ENCODE measurements around the gene TAGAP. TPM values are rescaled to one million over a fixed set of nuclear protein-coding genes. Genes with fewer than 3 reads are reported as not detected.

The TAGAP gene
- total and polyA plus RNA-seq, 12 donors: 1.00 to 7.3 (median 3.1) TPM

- Histone ChIP-seq H3K27me3 (no peaks in the 10 kb centered on the region), H3K4me3 (no peak overlapping the region), H3K4me1 (replicated peaks in 1 of 2) (no peaks in the 10 kb centered on the region), H3K27ac (no peak overlapping the region), H3K36me3 (replicated peaks in 1 of 2) (no peaks in the 10 kb centered on the region), H3K9me3 (replicated peaks in 1 of 3) (no peaks in the 10 kb centered on the region)
- TF ChIP-seq POLR2A (IDR thresholded peaks at IDR 0.05): no peak
- no peak for TF ChIP-seq CTCF (IDR thresholded peaks at IDR 0.05)
- WGBS, 4 donors: 92 to 95% (median 93%) methylated on average over 7 of the region's 7 CpGs
- intact Hi-C loops (cut with DNase I): no loop called here
- DNase-seq: peak in 1 of 7 donors; percentile 23
Observed at GRCh38 chr6:159085396-159085895, 40.7 kb upstream of the TAGAP start.

GRCh38 chr6:159084493-159085091 lies 39.8 kb upstream of the TAGAP start:
- no peak for DNase-seq
- no peaks in the 10 kb centered on the region for H3K4me1 ChIP-seq (replicated peaks in 1 of 2)
- no peaks in the 10 kb centered on the region for H3K9me3 ChIP-seq (replicated peaks in 1 of 3)
- intact Hi-C loops (cut with DNase I): no loop called here
- TF ChIP-seq CTCF (IDR thresholded peaks at IDR 0.05): no peak
- TF ChIP-seq POLR2A (IDR thresholded peaks at IDR 0.05): no peak
- 69 to 79% (median 75%) methylated on average over 2 of the region's 2 CpGs for WGBS, 4 donors
- H3K27ac ChIP-seq: no peak overlapping the region
- no peaks in the 10 kb centered on the region for H3K36me3 ChIP-seq (replicated peaks in 1 of 2)
- no peak overlapping the region for H3K4me3 ChIP-seq
- no peaks in the 10 kb centered on the region for H3K27me3 ChIP-seq

- TF ChIP-seq POLR2A (IDR thresholded peaks at IDR 0.05): no peak
- Histone ChIP-seq H3K36me3 (replicated peaks in 1 of 2) (no peaks in the 10 kb centered on the region), H3K4me3 (no peak overlapping the region), H3K4me1 (replicated peaks in 1 of 2) (no peaks in the 10 kb centered on the region), H3K27ac (no peak overlapping the region), H3K27me3 (no peaks in the 10 kb centered on the region), H3K9me3 (replicated peaks in 1 of 3) (no peaks in the 10 kb centered on the region)
- intact Hi-C loops (cut with DNase I): no loop called here
- no peak for DNase-seq
- WGBS, 4 donors: 71 to 84% (median 79%) methylated on average over 2 of the region's 2 CpGs
Observed at GRCh38 chr6:159083146-159083545, 38.4 kb upstream of the TAGAP start.

- no peak for DNase-seq
- Histone ChIP-seq H3K36me3 (replicated peaks in 1 of 2) (no peaks in the 10 kb centered on the region), H3K9me3 (replicated peaks in 1 of 3) (no peaks in the 10 kb centered on the region), H3K27ac (no peak overlapping the region), H3K4me3 (no peak overlapping the region), H3K27me3 (no peaks in the 10 kb centered on the region), H3K4me1 (replicated peaks in 1 of 2) (no peaks in the 10 kb centered on the region)
- intact Hi-C loops (cut with DNase I): no loop called here
- TF ChIP-seq POLR2A (IDR thresholded peaks at IDR 0.05) (no peak), CTCF (IDR thresholded peaks at IDR 0.05) (no peak)
- 87 to 93% (median 91%) methylated on average over 7 of the region's 7 CpGs for WGBS, 4 donors
Observed at GRCh38 chr6:159082039-159082815, 37.4 kb upstream of the TAGAP start.

Measured in adrenal gland (tissue), 12 donors.